Thymus (tissue), 11 donors: ENCODE measurements around the gene TMCO6. TPM values are rescaled to one million over a fixed set of nuclear protein-coding genes. Genes with fewer than 3 reads are reported as not detected.
"Not testable (repeated sequence)": the region's sequence is repeated elsewhere in the genome, so short reads cannot be mapped to it uniquely, and the experiment has no call there.

Source experiments
- DNase-seq, 9 donors: peaks; one replicate each; pipeline ENCODE4 v3.0.0-alpha.2; 2013; ENCODE audit warnings: low spot score in 9 of 9, low read depth in 6 of 9, missing footprints in 1 of 9
- H3K27ac ChIP-seq, 2 donors: one replicate each; pipeline ENCODE4 v1.5.1; 2013; ENCODE audit warnings: control low read depth in 1 of 2, low read depth in 1 of 2, low read length in 1 of 2, mild to moderate bottlenecking in 1 of 2, moderate library complexity in 1 of 2
- H3K27me3 ChIP-seq, 2 donors: one replicate each; pipeline ENCODE4 v1.5.1; 2013; ENCODE audit warnings: low read length in 1 of 2; ENCODE audit not compliant: control insufficient read depth in 2 of 2, insufficient read depth in 1 of 2
- H3K36me3 ChIP-seq, 2 donors: one replicate each; pipeline ENCODE4 v1.5.1; 2013; ENCODE audit warnings: low read length in 1 of 2, mild to moderate bottlenecking in 1 of 2, moderate library complexity in 1 of 2; ENCODE audit not compliant: control insufficient read depth in 2 of 2, insufficient read depth in 2 of 2
- H3K4me1 ChIP-seq, 2 donors: one replicate each; pipeline ENCODE4 v1.5.1; 2013; ENCODE audit warnings: low read length in 2 of 2; ENCODE audit not compliant: control insufficient read depth in 2 of 2, insufficient read depth in 2 of 2
- H3K4me3 ChIP-seq, 2 donors: one replicate each; pipeline ENCODE4 v1.5.1; 2013; ENCODE audit warnings: low read length in 2 of 2, control low read depth in 1 of 2, mild to moderate bottlenecking in 1 of 2
- H3K9me3 ChIP-seq, 2 donors: one replicate each; pipeline ENCODE4 v1.5.1; 2013; ENCODE audit warnings: low read length in 1 of 2, mild to moderate bottlenecking in 1 of 2; ENCODE audit not compliant: control insufficient read depth in 2 of 2, insufficient read depth in 1 of 2
- WGBS: extraction: QIAGEN DNeasy Blood & Tissue Kit; methylation state at CpG from one replicate; pipeline ENCODE4 v1.1.7; 2013; 5-methylcytosine and 5-hydroxymethylcytosine counted together
- polyA plus RNA-seq: library from polyadenylated mRNA; stranded (reverse); fragments of 200-250 nt; gene quantifications from one replicate; pipeline ENCODE4 v1.2.3, GENCODE V29; 2013
- total RNA-seq: library from RNA; stranded (reverse); fragments of 120-200 nt; gene quantifications from one replicate; pipeline ENCODE4 v1.2.4, GENCODE V29; 2013
- donor health status: healthy.

The TMCO6 gene
- total and polyA plus RNA-seq, 2 donors, result 10.5 to 18.4 TPM

GRCh38 chr5:140623061-140623460 is 16.2 kb upstream of the TMCO6 start:
- not testable (repeated sequence) for H3K36me3 ChIP-seq, H3K4me3 ChIP-seq, H3K27me3 ChIP-seq, H3K9me3 ChIP-seq, DNase-seq, H3K27ac ChIP-seq, H3K4me1 ChIP-seq

GRCh38 chr5:140624886-140625285 is 14.4 kb upstream of the TMCO6 start:
- H3K27ac ChIP-seq, H3K9me3 ChIP-seq, H3K36me3 ChIP-seq, H3K4me3 ChIP-seq, H3K4me1 ChIP-seq, DNase-seq: not testable (repeated sequence)
- peaks cover 0 to 12% of the 10 kb centered on the region in 2 donors for H3K27me3 ChIP-seq
- 95% methylated on average over 10 of the region's 10 CpGs for WGBS

GRCh38 chr5:140627972-140628371 is 11.3 kb upstream of the TMCO6 start:
- Histone ChIP-seq H3K36me3 (no peaks in the 10 kb centered on the region), H3K4me1 (peaks cover 11 to 14% of the 10 kb centered on the region in 2 donors), H3K27me3 (peaks cover 17 to 38% of the 10 kb centered on the region in 2 donors), H3K9me3 (peaks cover 0 to 2% of the 10 kb centered on the region in 2 donors), H3K27ac (no peak overlapping the region), H3K4me3 (no peak overlapping the region)
- 98% methylated on average over 6 of the region's 6 CpGs for WGBS
- no peak for DNase-seq

- Histone ChIP-seq H3K36me3 (no peaks in the 10 kb centered on the region), H3K4me1 (peaks cover 11 to 17% of the 10 kb centered on the region in 2 donors), H3K27me3 (peaks cover 23 to 45% of the 10 kb centered on the region in 2 donors), H3K27ac (no peak overlapping the region), H3K4me3 (no peak overlapping the region), H3K9me3 (peaks cover 0 to 2% of the 10 kb centered on the region in 2 donors)
- DNase-seq, result no peak
- WGBS, result 84% methylated on average over 1 of the region's 1 CpG
Measured at GRCh38 chr5:140628711-140629110, 10.5 kb upstream of the TMCO6 start.

GRCh38 chr5:140630292-140631035 is 8.8 kb upstream of the TMCO6 start:
- Histone ChIP-seq H3K27me3 (peaks cover 26 to 51% of the 10 kb centered on the region in 2 donors), H3K27ac (no peak overlapping the region), H3K9me3 (peaks cover 0 to 2% of the 10 kb centered on the region in 2 donors), H3K4me1 (peaks cover 11 to 17% of the 10 kb centered on the region in 2 donors), H3K36me3 (no peaks in the 10 kb centered on the region), H3K4me3 (no peak overlapping the region)
- no peak for DNase-seq
- WGBS, result 88% methylated on average over 2 of the region's 2 CpGs

- Histone ChIP-seq H3K4me1 (peaks cover 11 to 17% of the 10 kb centered on the region in 2 donors), H3K27ac (no peak overlapping the region)
- 96% methylated on average over 4 of the region's 4 CpGs for WGBS
Measured at GRCh38 chr5:140631036-140631417, 8.2 kb upstream of the TMCO6 start.

GRCh38 chr5:140631831-140632365 is 7.4 kb upstream of the TMCO6 start:
- Histone ChIP-seq H3K4me1 (peaks cover 11 to 17% of the 10 kb centered on the region in 2 donors), H3K4me3 (peak overlapping the region; percentile 29 to 55), H3K9me3 (peaks cover 0 to 2% of the 10 kb centered on the region in 2 donors), H3K27ac (peak overlapping the region in 1 of 2 donors; percentile 42), H3K27me3 (peaks cover 26 to 53% of the 10 kb centered on the region in 2 donors), H3K36me3 (no peaks in the 10 kb centered on the region)
- 10% methylated on average over 36 of the region's 36 CpGs for WGBS
- DNase-seq, result peak in 3 of 9 donors; percentile 11 to 61 (median 26)

More at GRCh38 chr5:140631036-140631417, 8.2 kb upstream of the TMCO6 start:
- DNase-seq, result no peak
- Histone ChIP-seq H3K36me3 (no peaks in the 10 kb centered on the region), H3K9me3 (peaks cover 0 to 2% of the 10 kb centered on the region in 2 donors), H3K4me3 (no peak overlapping the region), H3K27me3 (peaks cover 26 to 51% of the 10 kb centered on the region in 2 donors)

- H3K4me3 ChIP-seq, result peak overlapping the region; percentile 29 to 55
- WGBS, result 3% methylated on average over 51 of the region's 51 CpGs
- H3K9me3 ChIP-seq, result peaks cover 0 to 2% of the 10 kb centered on the region in 2 donors
- H3K27ac ChIP-seq, result peak overlapping the region in 1 of 2 donors; percentile 13
- peaks cover 26 to 54% of the 10 kb centered on the region in 2 donors for H3K27me3 ChIP-seq
- peak in 3 of 9 donors; percentile 18 to 46 (median 35) for DNase-seq
- no peaks in the 10 kb centered on the region for H3K36me3 ChIP-seq
- H3K4me1 ChIP-seq, result peaks cover 11 to 17% of the 10 kb centered on the region in 2 donors
Measured at GRCh38 chr5:140632366-140633020, 6.8 kb upstream of the TMCO6 start.

- Histone ChIP-seq H3K36me3 (no peaks in the 10 kb centered on the region), H3K9me3 (peaks cover 0 to 2% of the 10 kb centered on the region in 2 donors), H3K27ac (peak within 1 kb of the TSS in 1 of 2 donors; percentile 42), H3K4me1 (peaks cover 11 to 17% of the 10 kb centered on the region in 2 donors), H3K27me3 (peaks cover 26 to 54% of the 10 kb centered on the region in 2 donors), H3K4me3 (peak within 1 kb of the TSS; percentile 29 to 55)
- WGBS, result 15% methylated on average over 16 of the region's 16 CpGs
- no peak for DNase-seq
Measured at GRCh38 chr5:140633021-140633471, 6.2 kb upstream of the TMCO6 start, which contains the start of gene CD14. CD14 (minus strand) TSS chr5:140633175; CDS start chr5:140633071, 104 bp downstream.
